Large intestine (tissue), 3 donors: ENCODE data around the gene SYN1. TPM values are rescaled to one million over a fixed set of nuclear protein-coding genes. Genes with fewer than 3 reads are reported as not detected.

ENCODE experiments used
- DNase-seq, 2 donors: peaks; one replicate each; pipeline versions ENCODE4 v3.0.0 to v3.0.0-alpha.2; 2013
- H3K27ac ChIP-seq: one replicate; pipeline ENCODE4 v1.5.1; 2013; ENCODE audit warnings: low read length
- H3K27me3 ChIP-seq: 2 replicates; pipeline ENCODE4 v1.6.1; 2013; ENCODE audit warnings: low read length; ENCODE audit not compliant: control insufficient read depth, insufficient read depth
- H3K36me3 ChIP-seq: 2 replicates; pipeline ENCODE4 v1.6.1; 2013; ENCODE audit warnings: low read length; ENCODE audit not compliant: control insufficient read depth, insufficient read depth
- H3K4me1 ChIP-seq: one replicate; pipeline ENCODE4 v1.6.1; 2013; ENCODE audit warnings: low read length; ENCODE audit not compliant: control insufficient read depth, insufficient read depth
- H3K4me3 ChIP-seq: one replicate; pipeline ENCODE4 v1.5.1; 2013; ENCODE audit warnings: low read length
- H3K9me3 ChIP-seq: one replicate; pipeline ENCODE4 v1.6.1; 2013; ENCODE audit warnings: mild to moderate bottlenecking, low read depth, low read length, moderate library complexity; ENCODE audit not compliant: control insufficient read depth
- WGBS: methylation state at CpG from one replicate; pipeline ENCODE4 v1.1.5; 2013; ENCODE audit warnings: low lambda C conversion rate; ENCODE audit not compliant: insufficient coverage; 5-methylcytosine and 5-hydroxymethylcytosine counted together
- polyA plus RNA-seq: library from polyadenylated mRNA; unstranded; fragments of 120-200 nt; gene quantifications from one replicate; pipeline ENCODE4 v1.2.1, GENCODE V29; 2013

Gene SYN1
- polyA plus RNA-seq, 1 donor = 5.7 TPM

DNA sequence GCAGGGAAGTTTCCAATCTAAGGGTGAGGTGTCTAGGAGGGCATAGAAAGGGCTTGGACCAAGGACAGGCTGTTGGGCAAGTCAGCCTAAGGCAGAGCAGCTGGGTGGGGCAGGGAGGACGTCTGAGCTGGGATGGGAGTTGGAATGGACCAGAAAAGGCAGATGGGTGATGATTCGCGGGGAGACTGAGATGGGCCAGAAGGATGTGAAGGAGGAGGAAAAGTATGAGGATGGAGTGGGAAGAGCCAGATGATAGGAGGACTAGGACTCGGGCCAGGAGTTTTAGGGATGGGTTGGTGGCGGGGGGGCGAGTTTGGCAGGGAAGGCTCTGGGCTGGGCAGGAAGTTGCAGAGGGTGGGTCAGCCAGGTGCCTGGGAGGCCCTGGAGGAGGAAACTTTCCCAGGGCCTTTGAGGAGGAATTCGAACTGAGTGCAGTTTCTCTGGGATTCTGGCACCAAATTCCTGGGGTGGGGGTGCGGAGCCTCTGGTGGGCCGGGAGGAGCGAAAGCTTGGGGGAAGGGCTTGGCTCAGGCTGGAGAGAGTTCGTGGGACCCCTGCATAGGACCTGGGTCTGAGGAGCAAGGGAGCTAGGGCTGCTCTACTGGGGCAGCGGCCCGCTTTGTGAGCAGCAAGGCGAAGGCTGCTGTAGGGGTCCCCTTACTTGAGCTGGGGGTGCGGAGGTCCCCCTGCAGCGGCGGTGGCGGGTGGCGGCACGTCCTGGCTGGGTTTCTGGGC, 46.1 kb downstream of the SYN1 start:
- Histone ChIP-seq H3K36me3 (peaks cover 25% of the 10 kb centered on the region), H3K4me1 (peaks cover 8% of the 10 kb centered on the region), H3K4me3 (peak overlapping the region; percentile 28), H3K27me3 (no peaks in the 10 kb centered on the region), H3K27ac (peak overlapping the region; percentile 17), H3K9me3 (no peaks in the 10 kb centered on the region)
- no CpG with 5 or more reads among the region's 20 CpGs for WGBS
- peak in 1 of 2 donors; percentile 37 for DNase-seq

DNA sequence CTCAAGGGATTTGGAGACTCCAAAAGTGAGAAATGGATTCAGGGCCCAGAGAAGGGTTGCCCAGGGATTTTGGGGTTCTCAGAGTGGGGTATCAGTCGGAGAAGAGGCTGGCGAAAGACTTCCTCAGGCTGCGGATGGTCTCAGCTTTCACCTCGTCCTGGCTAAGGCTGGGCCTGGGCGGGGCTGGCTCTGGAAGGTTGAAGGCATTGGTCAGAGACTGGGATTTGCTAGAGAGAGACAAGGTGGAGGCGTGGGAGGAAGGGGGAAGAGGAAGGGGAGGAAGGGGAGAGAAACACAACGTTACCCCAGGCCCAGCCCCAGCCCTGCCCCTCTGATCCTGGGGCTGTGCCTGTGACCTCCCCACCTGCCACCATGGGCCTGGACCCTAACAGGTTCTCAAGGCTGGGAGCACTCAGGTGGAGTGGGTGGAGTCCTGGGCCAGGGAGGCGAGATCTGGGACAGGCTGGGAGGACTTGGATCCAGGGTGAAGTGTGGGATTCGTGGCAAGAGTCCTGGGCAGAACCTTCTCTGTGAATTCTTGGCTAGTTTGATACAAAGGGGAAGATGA, 46.8 kb downstream of the SYN1 start:
- WGBS = 60% methylated on average over 1 of the region's 9 CpGs
- H3K36me3 ChIP-seq = peaks cover 27% of the 10 kb centered on the region
- H3K27me3 ChIP-seq = no peaks in the 10 kb centered on the region
- no peak overlapping the region for H3K4me3 ChIP-seq
- H3K9me3 ChIP-seq = no peaks in the 10 kb centered on the region
- H3K27ac ChIP-seq = no peak overlapping the region
- no peak for DNase-seq
- peaks cover 8% of the 10 kb centered on the region for H3K4me1 ChIP-seq

DNA sequence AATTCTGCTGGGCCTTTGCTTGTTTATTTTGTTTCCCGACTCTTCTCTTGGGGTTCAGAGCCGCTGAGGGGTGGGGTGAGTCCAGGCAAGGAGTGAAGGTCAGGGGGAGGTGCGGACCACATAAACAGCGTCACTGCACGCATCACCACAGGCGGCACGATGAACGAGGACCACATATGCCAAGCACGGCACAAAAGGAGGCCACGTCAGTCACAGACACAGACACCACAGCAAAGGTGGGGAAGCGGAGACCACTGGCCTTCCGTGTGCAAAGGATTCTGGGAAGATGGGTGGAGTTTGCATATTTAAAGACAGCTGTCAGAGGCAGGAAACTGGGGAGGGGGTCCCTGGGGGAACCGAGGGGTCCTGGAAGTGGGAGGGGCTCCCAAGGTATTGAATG, 47.8 kb downstream of the SYN1 start:
- no peak overlapping the region for H3K4me3 ChIP-seq
- no peak for DNase-seq
- no peaks in the 10 kb centered on the region for H3K9me3 ChIP-seq
- no peaks in the 10 kb centered on the region for H3K27me3 ChIP-seq
- peaks cover 8% of the 10 kb centered on the region for H3K4me1 ChIP-seq
- no CpG with 5 or more reads among the region's 13 CpGs for whole genome bisulfite sequencing
- no peak overlapping the region for H3K27ac ChIP-seq
- H3K36me3 ChIP-seq = peaks cover 34% of the 10 kb centered on the region

DNA sequence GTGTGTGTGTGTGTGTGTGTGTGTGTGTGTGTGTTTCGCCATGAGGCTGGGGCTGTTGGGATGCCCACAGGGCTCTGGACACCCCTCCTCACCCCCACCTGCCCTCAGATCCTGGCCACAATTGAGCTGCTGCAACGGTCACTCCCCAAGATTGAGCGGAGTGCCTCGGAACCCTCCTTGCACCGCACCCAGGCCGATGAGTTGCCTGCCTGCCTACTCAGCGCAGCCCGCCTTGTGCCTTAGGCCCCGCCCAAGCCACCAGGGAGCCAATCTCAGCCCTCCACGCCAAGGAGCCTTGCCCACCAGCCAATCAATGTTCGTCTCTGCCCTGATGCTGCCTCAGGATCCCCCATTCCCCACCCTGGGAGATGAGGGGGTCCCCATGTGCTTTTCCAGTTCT, 48.4 kb downstream of the SYN1 start:
- no peaks in the 10 kb centered on the region for H3K27me3 ChIP-seq
- H3K4me3 ChIP-seq = no peak overlapping the region
- peaks cover 41% of the 10 kb centered on the region for H3K36me3 ChIP-seq
- H3K4me1 ChIP-seq = peaks cover 8% of the 10 kb centered on the region
- no peak for DNase-seq
- H3K9me3 ChIP-seq = no peaks in the 10 kb centered on the region
- H3K27ac ChIP-seq = no peak overlapping the region
- WGBS = no CpG with 5 or more reads among the region's 11 CpGs

DNA sequence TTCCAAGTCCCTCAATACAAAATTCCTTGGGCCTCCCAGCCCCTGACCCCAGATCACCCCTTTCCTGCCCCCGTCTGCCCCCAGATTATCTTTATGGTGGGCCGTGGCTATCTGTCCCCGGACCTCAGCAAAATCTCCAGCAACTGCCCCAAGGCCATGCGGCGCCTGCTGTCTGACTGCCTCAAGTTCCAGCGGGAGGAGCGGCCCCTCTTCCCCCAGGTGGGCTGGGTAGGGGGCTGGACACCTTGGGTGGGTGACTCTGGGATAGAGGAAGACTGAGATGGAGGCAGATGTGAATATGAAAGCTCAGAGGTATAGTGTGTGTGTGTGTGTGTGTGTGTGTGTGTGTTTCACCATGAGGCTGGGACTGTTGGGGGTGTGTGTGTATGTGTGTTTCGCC, 48.9 kb downstream of the SYN1 start:
- WGBS = no CpG with 5 or more reads among the region's 8 CpGs
- peaks cover 42% of the 10 kb centered on the region for H3K36me3 ChIP-seq

DNA sequence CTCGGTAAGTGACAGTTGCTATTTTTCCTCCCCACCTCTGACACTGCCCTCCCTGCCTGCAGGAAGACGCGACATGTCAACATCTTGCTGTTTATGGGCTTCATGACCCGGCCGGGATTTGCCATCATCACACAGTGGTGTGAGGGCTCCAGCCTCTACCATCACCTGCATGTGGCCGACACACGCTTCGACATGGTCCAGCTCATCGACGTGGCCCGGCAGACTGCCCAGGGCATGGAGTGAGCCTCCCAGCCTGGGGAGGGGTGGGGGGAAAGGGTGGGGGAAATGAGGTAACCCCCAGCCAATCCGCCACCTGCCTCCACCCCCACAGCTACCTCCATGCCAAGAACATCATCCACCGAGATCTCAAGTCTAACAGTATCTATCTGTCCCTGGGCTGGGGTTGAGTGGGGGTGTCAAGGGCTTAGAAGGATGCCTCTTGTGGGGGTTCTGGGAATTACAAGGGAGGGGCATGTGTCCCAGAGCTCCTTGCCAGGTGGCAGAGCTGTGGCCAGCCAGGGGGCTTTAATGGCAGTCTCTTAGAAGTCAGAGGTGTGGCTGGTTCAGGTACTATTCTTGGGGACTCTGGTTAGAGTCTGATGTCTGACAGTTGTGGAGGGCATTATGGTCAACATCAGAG, 50.9 kb downstream of the SYN1 start:
- no peaks in the 10 kb centered on the region for H3K4me1 ChIP-seq
- H3K27ac ChIP-seq = no peak overlapping the region
- WGBS = 100% methylated on average over 1 of the region's 13 CpGs
- peaks cover 56% of the 10 kb centered on the region for H3K36me3 ChIP-seq
- H3K9me3 ChIP-seq = no peaks in the 10 kb centered on the region
- no peaks in the 10 kb centered on the region for H3K27me3 ChIP-seq
- H3K4me3 ChIP-seq = no peak overlapping the region
- no peak for DNase-seq

More for the DNA sequence above, 48.9 kb downstream of the SYN1 start:
- peaks cover 8% of the 10 kb centered on the region for H3K4me1 ChIP-seq
- no peaks in the 10 kb centered on the region for H3K9me3 ChIP-seq
- H3K4me3 ChIP-seq = no peak overlapping the region
- H3K27ac ChIP-seq = no peak overlapping the region
- H3K27me3 ChIP-seq = no peaks in the 10 kb centered on the region
- DNase-seq = no peak

DNA sequence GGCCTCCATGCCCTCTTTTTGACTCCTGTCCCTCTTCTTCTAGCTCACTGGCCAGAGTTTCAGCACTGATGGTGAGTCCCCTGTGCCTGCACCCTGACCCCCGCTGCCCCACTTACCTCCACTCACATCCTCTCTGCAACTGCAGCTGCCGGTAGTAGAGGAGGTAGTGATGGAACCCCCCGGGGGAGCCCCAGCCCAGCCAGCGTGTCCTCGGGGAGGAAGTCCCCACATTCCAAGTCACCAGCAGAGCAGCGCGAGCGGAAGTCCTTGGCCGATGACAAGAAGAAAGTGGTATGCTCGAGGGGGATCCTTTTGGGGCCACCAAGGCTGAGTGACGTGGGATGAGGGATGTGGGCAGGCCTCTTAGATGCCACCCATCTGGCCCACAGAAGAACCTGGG, 52.8 kb downstream of the SYN1 start:
- Histone ChIP-seq H3K27me3 (no peaks in the 10 kb centered on the region), H3K4me1 (peaks cover 3% of the 10 kb centered on the region), H3K27ac (no peak overlapping the region), H3K36me3 (peaks cover 66% of the 10 kb centered on the region), H3K9me3 (no peaks in the 10 kb centered on the region), H3K4me3 (no peak overlapping the region)
- WGBS = no CpG with 5 or more reads among the region's 11 CpGs
- no peak for DNase-seq

DNA sequence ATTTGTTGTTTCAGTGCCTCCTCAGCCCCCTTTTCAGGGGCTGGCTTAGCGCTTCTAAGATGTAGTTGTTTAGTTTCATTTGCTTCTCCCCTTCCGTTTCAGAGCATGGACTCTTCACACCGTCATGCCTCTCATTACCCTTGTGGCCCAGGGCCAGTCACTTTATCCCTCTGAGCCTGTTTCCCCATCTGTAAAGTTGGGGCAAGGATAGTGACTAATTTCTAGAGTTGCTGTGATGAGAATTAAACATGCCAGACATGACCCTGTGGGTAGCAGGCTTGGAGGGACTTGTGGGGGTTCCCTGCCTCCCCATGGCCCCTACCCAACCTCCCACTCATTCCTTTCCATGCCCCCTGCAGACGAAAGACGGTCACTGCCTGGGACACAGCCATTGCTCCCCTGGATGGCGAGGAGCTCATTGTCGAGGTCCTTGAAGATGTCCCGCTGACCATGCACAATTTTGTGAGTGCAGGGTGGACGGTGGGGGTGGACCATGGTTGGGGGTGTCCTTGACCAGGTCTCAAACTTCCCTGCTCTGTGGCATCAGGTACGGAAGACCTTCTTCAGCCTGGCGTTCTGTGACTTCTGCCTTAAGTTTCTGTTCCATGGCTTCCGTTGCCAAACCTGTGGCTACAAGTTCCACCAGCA, 55.1 kb downstream of the SYN1 start:
- Histone ChIP-seq H3K27me3 (no peaks in the 10 kb centered on the region), H3K4me3 (no peak overlapping the region), H3K9me3 (no peaks in the 10 kb centered on the region), H3K4me1 (peaks cover 4% of the 10 kb centered on the region), H3K36me3 (peaks cover 53% of the 10 kb centered on the region), H3K27ac (no peak overlapping the region)
- no peak for DNase-seq
- no CpG with 5 or more reads among the region's 12 CpGs for WGBS

DNA sequence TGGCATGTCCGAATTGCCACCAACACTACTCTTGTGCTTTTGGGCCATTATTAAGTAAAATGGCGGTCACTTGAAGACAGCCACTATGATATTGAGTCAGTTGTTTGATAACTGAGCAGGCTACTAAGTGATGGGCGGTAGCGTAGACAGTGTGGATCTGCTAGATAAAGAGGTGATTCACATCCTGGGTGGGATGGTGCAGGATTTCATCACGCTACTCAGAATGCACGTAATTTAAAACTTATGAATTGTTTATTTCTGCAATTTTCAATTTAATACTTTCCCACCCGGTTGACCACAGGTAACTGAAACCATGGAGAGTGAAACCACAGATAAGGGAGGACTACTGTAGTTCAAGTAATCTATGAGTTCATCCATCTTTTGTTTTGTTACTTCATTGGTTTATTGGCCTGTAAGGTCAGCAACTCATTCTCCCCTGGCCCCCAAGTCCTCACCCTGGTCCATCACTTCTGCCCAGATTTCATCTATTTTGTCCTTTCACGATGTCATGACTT, 55.8 kb downstream of the SYN1 start:
- Histone ChIP-seq H3K4me1 (peaks cover 4% of the 10 kb centered on the region), H3K27me3 (no peaks in the 10 kb centered on the region), H3K4me3 (no peak overlapping the region), H3K27ac (no peak overlapping the region), H3K36me3 (peaks cover 46% of the 10 kb centered on the region), H3K9me3 (no peaks in the 10 kb centered on the region)
- no peak for DNase-seq
- no CpG with 5 or more reads among the region's 8 CpGs for WGBS

DNA sequence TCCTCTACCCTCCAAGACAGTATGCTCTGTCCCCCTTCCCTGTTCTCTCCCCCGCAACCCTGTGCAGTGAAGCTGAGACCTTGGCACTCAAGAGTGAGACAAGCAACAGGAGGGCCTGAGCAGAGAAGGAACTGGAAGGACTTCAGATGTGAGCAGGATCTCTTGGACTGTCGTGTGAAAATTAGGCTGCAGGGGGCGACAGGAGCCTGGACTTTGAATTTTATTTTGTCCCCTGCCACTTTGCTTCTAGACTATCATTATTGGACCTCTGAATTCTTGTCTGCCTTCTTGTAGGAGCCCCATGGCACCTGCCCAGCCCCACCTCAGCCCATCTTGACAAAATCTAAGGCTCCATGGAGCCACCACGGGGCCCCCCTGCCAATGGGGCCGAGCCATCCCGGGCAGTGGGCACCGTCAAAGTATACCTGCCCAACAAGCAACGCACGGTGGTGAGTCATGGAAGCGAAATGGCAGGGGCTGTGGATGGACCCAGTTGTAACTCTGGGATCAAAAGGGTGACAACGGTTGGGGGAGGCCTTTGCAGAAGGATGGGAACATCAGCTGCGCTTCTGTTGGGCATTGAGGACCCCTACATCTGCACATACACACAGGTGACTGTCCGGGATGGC, 56.9 kb downstream of the SYN1 start:
- Histone ChIP-seq H3K4me3 (no peak overlapping the region), H3K27me3 (no peaks in the 10 kb centered on the region), H3K9me3 (no peaks in the 10 kb centered on the region), H3K4me1 (peaks cover 4% of the 10 kb centered on the region), H3K36me3 (peaks cover 41% of the 10 kb centered on the region), H3K27ac (no peak overlapping the region)
- WGBS = no CpG with 5 or more reads among the region's 13 CpGs
- DNase-seq = no peak
